ENCODE data around the gene ESPN.

The ESPN gene

DNA sequence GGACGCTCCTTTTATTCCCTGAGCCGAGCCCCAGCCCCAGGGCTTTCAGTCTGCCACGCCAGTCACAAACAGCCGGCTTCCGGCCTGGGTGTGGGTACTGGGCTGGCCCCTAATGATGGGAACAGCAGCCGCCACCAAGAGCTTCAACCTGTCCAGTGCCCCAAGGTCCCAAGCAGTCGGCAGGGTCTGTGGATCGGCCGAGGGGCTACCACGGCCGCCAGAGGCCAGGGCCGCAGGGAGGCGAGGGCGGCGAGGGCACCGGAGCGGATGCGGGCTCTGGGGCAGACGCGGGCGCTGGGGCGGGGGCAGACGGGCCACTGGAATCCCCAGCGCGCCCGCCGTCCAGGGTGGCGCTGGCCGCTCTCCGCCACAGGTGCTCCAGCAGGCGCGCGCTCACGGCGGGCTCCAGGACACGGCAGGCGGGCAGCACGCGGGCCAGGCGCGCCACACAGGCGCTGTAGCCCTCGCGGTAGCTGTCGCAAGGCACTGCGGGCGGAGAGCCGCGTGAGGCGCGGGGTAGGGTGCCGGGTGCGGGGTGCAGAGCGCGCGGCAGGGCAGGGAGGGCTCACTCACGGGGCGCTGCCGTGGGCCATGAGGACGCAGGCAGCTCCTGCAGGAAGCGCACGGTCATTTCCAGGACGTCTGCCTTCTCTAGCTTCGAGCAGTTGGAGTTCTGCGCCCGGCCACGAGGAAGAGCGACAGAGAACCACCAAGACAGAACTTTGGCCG is 5.7 kb upstream of the ESPN start:
- ChIA-PET CTCF (interaction anchor here (0.8 to 6.5 kb wide), 5 partner anchors 9 to 228 kb away, joined by 3 to 117 read pairs (median 4); no protein-coding TSS in a partner anchor), POLR2A (interaction anchor here (2.0 kb wide), 1 partner anchor 31 kb away, joined by 4 read pairs; no protein-coding TSS in a partner anchor)
- no peaks in the 10 kb centered on the region; the same call in 1 of the 2 replicates for H3K4me1 ChIP-seq (ENCODE audit: control insufficient read depth, insufficient read depth, low read length)
- H3K27ac ChIP-seq (ENCODE audit: extremely low read depth, low read depth, low read length), result no peak overlapping the region
- no peak overlapping the region for H3K4me3 ChIP-seq (ENCODE audit: low read depth, low read length)
- TF ChIP-seq, protein P1, sequence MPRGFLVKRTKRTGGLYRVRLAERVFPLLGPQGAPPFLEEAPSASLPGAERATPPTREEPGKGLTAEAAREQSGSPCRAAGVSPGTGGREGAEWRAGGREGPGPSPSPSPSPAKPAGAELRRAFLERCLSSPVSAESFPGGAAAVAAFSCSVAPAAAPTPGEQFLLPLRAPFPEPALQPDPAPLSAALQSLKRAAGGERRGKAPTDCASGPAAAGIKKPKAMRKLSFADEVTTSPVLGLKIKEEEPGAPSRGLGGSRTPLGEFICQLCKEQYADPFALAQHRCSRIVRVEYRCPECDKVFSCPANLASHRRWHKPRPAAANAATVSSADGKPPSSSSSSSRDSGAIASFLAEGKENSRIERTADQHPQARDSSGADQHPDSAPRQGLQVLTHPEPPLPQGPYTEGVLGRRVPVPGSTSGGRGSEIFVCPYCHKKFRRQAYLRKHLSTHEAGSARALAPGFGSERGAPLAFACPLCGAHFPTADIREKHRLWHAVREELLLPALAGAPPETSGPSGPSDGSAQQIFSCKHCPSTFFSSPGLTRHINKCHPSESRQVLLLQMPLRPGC (tag by site-specific recombination; IDR thresholded peaks at IDR 0.05), result no peak
- TF ChIP-seq GLIS2 (tag by site-specific recombination; IDR thresholded peaks at IDR 0.05), result 0 out of 2 replicates have a peak, but pooled peaks have one; percentile 10
- H3K9me3 ChIP-seq (ENCODE audit: control insufficient read depth, insufficient read depth, low read depth, low read length), result no peaks in the 10 kb centered on the region
- H3K36me3 ChIP-seq (ENCODE audit: control insufficient read depth in 2 of 2, insufficient read depth in 1 of 2, low read length in 2 of 2), result no peaks in the 10 kb centered on the region

DNA sequence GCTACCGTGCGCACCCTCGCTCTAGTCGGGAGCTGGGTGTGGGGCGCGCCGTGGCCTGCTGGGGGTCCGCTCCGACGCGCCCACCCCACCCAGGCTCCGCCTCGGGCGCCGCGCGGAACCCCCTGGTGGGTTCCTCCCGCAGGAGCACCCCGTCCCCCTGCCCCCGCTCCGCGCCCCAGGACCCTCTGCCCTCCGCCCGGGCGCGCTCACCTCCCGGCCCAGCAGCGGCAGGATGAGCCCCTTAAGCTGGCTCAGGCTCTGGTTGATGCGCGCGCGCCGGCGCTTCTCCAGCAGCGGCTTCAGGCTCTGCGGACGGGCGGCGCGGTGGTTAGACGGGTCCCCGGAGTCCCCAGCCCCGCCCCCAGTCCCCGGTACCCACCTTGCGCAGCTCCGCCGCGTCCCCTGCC is 5.2 kb upstream of the ESPN start:
- H3K4me3 ChIP-seq (ENCODE audit: low read depth, low read length), result peak overlapping the region; percentile 38
- ChIA-PET CTCF (interaction anchor here (0.8 to 6.5 kb wide), 5 partner anchors 9 to 227 kb away, joined by 3 to 117 read pairs (median 4); no protein-coding TSS in a partner anchor), POLR2A (interaction anchor here (0.6 to 2.0 kb wide), 2 partner anchors 31 to 86 kb away, joined by 3 to 4 read pairs; no protein-coding TSS in a partner anchor)
- TF ChIP-seq, protein P2, sequence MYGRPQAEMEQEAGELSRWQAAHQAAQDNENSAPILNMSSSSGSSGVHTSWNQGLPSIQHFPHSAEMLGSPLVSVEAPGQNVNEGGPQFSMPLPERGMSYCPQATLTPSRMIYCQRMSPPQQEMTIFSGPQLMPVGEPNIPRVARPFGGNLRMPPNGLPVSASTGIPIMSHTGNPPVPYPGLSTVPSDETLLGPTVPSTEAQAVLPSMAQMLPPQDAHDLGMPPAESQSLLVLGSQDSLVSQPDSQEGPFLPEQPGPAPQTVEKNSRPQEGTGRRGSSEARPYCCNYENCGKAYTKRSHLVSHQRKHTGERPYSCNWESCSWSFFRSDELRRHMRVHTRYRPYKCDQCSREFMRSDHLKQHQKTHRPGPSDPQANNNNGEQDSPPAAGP (tag by site-specific recombination; IDR thresholded peaks at IDR 0.05), result no peak
- no peak for TF ChIP-seq ZNF10 (tag by site-specific recombination; IDR thresholded peaks at IDR 0.05)
- TF ChIP-seq ZBTB8A (tag by site-specific recombination; IDR thresholded peaks at IDR 0.05), result 0 out of 2 replicates have a peak, but pooled peaks have one; percentile 0
- no peak for TF ChIP-seq ZNF768 (tag by site-specific recombination; IDR thresholded peaks at IDR 0.05)
- no peak for TF ChIP-seq ZNF585B (tag by site-specific recombination; IDR thresholded peaks at IDR 0.05)
- TF ChIP-seq, protein P3, sequence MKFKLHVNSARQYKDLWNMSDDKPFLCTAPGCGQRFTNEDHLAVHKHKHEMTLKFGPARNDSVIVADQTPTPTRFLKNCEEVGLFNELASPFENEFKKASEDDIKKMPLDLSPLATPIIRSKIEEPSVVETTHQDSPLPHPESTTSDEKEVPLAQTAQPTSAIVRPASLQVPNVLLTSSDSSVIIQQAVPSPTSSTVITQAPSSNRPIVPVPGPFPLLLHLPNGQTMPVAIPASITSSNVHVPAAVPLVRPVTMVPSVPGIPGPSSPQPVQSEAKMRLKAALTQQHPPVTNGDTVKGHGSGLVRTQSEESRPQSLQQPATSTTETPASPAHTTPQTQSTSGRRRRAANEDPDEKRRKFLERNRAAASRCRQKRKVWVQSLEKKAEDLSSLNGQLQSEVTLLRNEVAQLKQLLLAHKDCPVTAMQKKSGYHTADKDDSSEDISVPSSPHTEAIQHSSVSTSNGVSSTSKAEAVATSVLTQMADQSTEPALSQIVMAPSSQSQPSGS (tag by site-specific recombination; IDR thresholded peaks at IDR 0.05; ENCODE audit: low read depth), result no peak
- no peak for TF ChIP-seq ZNF510 (tag by site-specific recombination; IDR thresholded peaks at IDR 0.05; ENCODE audit: insufficient replicate concordance)
- TF ChIP-seq ZNF266 (tag by site-specific recombination; IDR thresholded peaks at IDR 0.05; ENCODE audit: low read depth), result no peak
- H3K27ac ChIP-seq (ENCODE audit: extremely low read depth, low read depth, low read length), result no peak overlapping the region
- H3K4me1 ChIP-seq (ENCODE audit: control insufficient read depth, insufficient read depth, low read length), result no peaks in the 10 kb centered on the region; the same call in 1 of the 2 replicates
- H3K36me3 ChIP-seq (ENCODE audit: control insufficient read depth in 2 of 2, insufficient read depth in 1 of 2, low read length in 2 of 2), result no peaks in the 10 kb centered on the region
- H3K9me3 ChIP-seq (ENCODE audit: control insufficient read depth, insufficient read depth, low read depth, low read length), result no peaks in the 10 kb centered on the region

DNA sequence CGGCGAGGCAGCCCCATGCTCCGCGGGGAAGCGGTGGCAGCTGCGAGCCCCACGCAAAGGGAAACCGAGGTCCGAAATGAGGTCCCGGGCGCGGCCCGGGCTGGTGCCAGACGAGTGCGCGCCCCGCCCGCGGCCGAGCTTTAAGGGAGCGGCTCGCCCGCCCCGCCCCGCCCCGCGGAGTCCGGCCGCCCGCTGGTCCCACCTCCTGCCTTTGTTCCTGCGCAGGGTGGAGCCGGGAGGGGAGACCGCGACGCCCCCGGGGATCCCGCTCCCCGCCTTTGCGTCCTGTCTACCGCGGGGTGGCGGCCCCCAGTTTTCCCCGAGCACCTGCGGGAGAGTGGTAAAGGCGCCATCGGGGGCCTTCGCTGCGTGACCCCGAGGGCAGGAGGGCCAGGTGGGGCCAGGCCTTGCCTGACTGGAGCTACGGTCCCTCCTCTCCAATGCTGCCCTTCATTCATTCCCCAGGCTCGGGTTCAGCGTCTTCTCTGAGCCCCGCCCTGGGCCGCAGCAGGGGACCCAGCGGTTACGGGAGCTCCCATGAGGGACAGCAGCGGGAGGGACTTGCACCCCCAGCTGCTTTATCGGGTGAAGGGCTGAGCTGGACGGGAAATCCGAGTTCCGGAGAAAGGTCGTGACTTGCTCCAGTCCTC is 4.6 kb upstream of the ESPN start, which contains the start of gene HES2:
Gene HES2, minus strand, starts transcription at position 116 of the 650 bp plus-strand sequence. Its CDS starts 99 bp downstream, at position 17.
- CTCF ChIA-PET, result interaction anchor here (0.5 to 6.5 kb wide), 7 partner anchors 8 to 227 kb away, joined by 3 to 117 read pairs (median 4); no protein-coding TSS in a partner anchor
- Histone ChIP-seq H3K27ac (ENCODE audit: extremely low read depth, low read depth, low read length) (no peak within 1 kb of the TSS), H3K36me3 (ENCODE audit: control insufficient read depth in 2 of 2, insufficient read depth in 1 of 2, low read length in 2 of 2) (no peaks in the 10 kb centered on the region), H3K4me3 (ENCODE audit: low read depth, low read length) (peak within 1 kb of the TSS; percentile 38), H3K4me1 (ENCODE audit: control insufficient read depth, insufficient read depth, low read length) (no peaks in the 10 kb centered on the region; the same call in 1 of the 2 replicates), H3K9me3 (ENCODE audit: control insufficient read depth, insufficient read depth, low read depth, low read length) (no peaks in the 10 kb centered on the region)
- POLR2A ChIA-PET, result interaction anchor here (0.6 kb wide), 1 partner anchor 85 kb away, joined by 3 read pairs; no protein-coding TSS in a partner anchor
- TF ChIP-seq, protein P2 (tag by site-specific recombination; IDR thresholded peaks at IDR 0.05), result peak; percentile 68
- no peak for TF ChIP-seq ZNF133 (tag by site-specific recombination; IDR thresholded peaks at IDR 0.05)
- no peak for TF ChIP-seq ZNF837 (tag by site-specific recombination; IDR thresholded peaks at IDR 0.05)
- no peak for TF ChIP-seq ZNF776 (tag by site-specific recombination; IDR thresholded peaks at IDR 0.05; ENCODE audit: borderline replicate concordance)
- TF ChIP-seq ZNF140 (tag by site-specific recombination; IDR thresholded peaks at IDR 0.05), result no peak
- no peak for TF ChIP-seq ZSCAN30 (tag by site-specific recombination; IDR thresholded peaks at IDR 0.05)
- TF ChIP-seq, protein P4, sequence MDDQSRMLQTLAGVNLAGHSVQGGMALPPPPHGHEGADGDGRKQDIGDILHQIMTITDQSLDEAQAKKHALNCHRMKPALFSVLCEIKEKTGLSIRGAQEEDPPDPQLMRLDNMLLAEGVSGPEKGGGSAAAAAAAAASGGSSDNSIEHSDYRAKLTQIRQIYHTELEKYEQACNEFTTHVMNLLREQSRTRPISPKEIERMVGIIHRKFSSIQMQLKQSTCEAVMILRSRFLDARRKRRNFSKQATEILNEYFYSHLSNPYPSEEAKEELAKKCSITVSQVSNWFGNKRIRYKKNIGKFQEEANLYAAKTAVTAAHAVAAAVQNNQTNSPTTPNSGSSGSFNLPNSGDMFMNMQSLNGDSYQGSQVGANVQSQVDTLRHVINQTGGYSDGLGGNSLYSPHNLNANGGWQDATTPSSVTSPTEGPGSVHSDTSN (CRISPR knock-in tag; IDR thresholded peaks at IDR 0.05), result no peak
- TF ChIP-seq, protein P5, sequence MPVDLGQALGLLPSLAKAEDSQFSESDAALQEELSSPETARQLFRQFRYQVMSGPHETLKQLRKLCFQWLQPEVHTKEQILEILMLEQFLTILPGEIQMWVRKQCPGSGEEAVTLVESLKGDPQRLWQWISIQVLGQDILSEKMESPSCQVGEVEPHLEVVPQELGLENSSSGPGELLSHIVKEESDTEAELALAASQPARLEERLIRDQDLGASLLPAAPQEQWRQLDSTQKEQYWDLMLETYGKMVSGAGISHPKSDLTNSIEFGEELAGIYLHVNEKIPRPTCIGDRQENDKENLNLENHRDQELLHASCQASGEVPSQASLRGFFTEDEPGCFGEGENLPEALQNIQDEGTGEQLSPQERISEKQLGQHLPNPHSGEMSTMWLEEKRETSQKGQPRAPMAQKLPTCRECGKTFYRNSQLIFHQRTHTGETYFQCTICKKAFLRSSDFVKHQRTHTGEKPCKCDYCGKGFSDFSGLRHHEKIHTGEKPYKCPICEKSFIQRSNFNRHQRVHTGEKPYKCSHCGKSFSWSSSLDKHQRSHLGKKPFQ (tag by site-specific recombination; IDR thresholded peaks at IDR 0.05), result no peak
- TF ChIP-seq PRDM1 (tag by site-specific recombination; IDR thresholded peaks at IDR 0.05), result no peak
- TF ChIP-seq ZNF664 (tag by site-specific recombination; IDR thresholded peaks at IDR 0.05), result no peak
- no peak for TF ChIP-seq ZNF223 (tag by site-specific recombination; IDR thresholded peaks at IDR 0.05)
- TF ChIP-seq ZFP69B (tag by site-specific recombination; IDR thresholded peaks at IDR 0.05), result peak; percentile 68; the same call in 1 of the 2 replicates
